WI38 (cell line): ENCODE data around the gene GALNT2.

Experiments
- H3K4me3 ChIP-seq: 2 replicates; pipeline ENCODE4 v1.5.1; 2011; ENCODE audit warnings: low read depth, mild to moderate bottlenecking, control low read depth, low read length
- TF ChIP-seq, protein P1 (sequence below): IDR thresholded peaks from 2 replicates; pipeline ENCODE4 v1.5.1; 2012; ENCODE audit warnings: low read depth, mild to moderate bottlenecking, control low read depth, low read length

The GALNT2 gene

GRCh38 chr1:230320804-230321203, 253.8 kb downstream of the GALNT2 start:
- no peak overlapping the region for H3K4me3 ChIP-seq
- TF ChIP-seq, protein P1, sequence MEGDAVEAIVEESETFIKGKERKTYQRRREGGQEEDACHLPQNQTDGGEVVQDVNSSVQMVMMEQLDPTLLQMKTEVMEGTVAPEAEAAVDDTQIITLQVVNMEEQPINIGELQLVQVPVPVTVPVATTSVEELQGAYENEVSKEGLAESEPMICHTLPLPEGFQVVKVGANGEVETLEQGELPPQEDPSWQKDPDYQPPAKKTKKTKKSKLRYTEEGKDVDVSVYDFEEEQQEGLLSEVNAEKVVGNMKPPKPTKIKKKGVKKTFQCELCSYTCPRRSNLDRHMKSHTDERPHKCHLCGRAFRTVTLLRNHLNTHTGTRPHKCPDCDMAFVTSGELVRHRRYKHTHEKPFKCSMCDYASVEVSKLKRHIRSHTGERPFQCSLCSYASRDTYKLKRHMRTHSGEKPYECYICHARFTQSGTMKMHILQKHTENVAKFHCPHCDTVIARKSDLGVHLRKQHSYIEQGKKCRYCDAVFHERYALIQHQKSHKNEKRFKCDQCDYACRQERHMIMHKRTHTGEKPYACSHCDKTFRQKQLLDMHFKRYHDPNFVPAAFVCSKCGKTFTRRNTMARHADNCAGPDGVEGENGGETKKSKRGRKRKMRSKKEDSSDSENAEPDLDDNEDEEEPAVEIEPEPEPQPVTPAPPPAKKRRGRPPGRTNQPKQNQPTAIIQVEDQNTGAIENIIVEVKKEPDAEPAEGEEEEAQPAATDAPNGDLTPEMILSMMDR: no peak

- TF ChIP-seq, protein P1: no peak
- H3K4me3 ChIP-seq: no peak overlapping the region
These were observed 254.3 kb downstream of the GALNT2 start for GRCh38 chr1:230321341-230321740.

DNA sequence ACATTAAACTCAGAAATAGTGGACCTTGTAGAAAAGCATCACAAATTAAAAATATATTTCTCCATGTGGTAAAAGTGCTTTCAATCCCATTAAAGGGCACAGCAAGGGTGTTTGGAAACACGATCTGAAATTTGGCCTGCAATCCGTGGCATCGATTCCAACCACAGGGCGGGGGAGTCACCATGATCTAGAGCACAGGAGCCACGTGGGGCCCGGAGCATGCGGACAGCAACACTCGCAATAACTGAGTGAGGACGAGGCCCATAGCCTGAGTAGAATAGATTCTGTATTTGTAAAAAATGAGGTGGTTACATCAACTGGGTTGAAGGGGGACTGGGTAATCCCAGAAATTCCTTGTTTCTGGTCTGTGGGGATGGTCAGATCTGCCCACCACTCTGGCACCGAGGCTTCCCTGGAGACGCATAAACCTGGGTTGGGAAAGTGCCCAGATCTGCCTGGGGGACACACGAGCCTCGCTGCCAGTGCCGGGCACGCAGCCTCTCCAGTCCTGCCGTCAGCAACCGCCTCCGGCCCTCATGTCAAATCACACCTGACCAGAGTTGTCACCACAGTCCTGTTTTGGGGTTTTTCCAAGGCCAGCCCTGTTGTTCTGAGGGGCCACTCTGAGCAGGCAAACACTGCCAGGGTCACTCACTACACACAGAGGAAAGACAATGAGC, 254.8 kb downstream of the GALNT2 start:
- TF ChIP-seq, protein P1: no peak
- no peak overlapping the region for H3K4me3 ChIP-seq

DNA sequence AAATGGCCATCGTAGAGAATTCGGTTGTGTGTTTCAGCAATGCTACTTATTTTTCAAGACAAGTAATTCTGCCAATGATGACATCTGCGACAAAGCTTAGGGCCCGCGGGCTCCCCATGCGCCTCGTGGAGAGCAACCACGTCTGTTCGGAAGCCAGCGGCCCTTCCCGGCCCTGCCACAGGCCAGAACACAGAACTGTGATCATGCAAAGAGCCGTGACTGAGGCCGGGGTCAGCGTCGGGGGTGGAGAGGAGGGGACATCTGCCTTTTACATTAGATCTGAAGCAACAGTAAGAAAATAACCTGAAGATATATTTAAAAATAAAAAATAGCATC, 255.4 kb downstream of the GALNT2 start:
- H3K4me3 ChIP-seq: no peak overlapping the region
- TF ChIP-seq, protein P1: no peak

- TF ChIP-seq, protein P1: no peak
- no peak overlapping the region for H3K4me3 ChIP-seq
These were observed 256.0 kb downstream of the GALNT2 start for GRCh38 chr1:230322967-230323547.

DNA sequence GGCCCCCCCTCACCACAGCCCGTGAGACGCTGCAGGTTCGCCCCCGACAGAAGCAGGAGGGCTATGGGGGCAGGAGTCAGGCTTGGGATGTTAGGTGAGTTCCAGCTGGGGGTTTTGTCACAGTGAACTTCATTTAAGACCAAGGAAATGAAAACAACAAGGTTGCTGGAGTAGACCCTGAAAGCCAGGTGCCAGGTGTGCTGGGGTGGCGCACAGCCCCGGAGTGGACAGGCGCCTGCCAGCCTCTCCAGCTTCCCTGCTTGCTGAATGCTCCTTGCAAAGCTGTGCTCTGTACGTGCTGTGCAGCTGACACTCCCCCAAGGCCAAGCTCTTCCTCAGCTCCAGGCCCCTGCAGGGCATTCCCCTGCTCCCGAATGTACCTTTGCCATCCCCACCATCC, 256.6 kb downstream of the GALNT2 start:
- H3K4me3 ChIP-seq: no peak overlapping the region
- TF ChIP-seq, protein P1: no peak

GRCh38 chr1:230326971-230327891, 260.2 kb downstream of the GALNT2 start:
- H3K4me3 ChIP-seq: no peak overlapping the region
- TF ChIP-seq, protein P1: no peak
